T-helper 22 cell (primary cell): ENCODE data around the gene CRTAP.
"Not testable (repeated sequence)": the region's sequence is repeated elsewhere in the genome, so short reads cannot be mapped to it uniquely, and the experiment has no call there.

ENCODE experiments used
- DNase-seq: peaks from one replicate; pipeline ENCODE4 v3.0.0-alpha.2; 2020; ENCODE audit warnings: low read depth

CRTAP gene

GRCh38 chr3:33099701-33100100 lies 14.1 kb upstream of the CRTAP start:
- DNase-seq: no peak

- no peak for DNase-seq
Observed at GRCh38 chr3:33100229-33100628, 13.6 kb upstream of the CRTAP start.

- no peak for DNase-seq
Observed at GRCh38 chr3:33103034-33103433, 10.8 kb upstream of the CRTAP start.

- no peak for DNase-seq
Observed at GRCh38 chr3:33103480-33103879, 10.3 kb upstream of the CRTAP start.

- no peak for DNase-seq
Observed at GRCh38 chr3:33104803-33105202, 9.0 kb upstream of the CRTAP start.

GRCh38 chr3:33105341-33105948 lies 8.4 kb upstream of the CRTAP start:
- no peak for DNase-seq

GRCh38 chr3:33106854-33107253 lies 7.0 kb upstream of the CRTAP start:
- DNase-seq: not testable (repeated sequence)

- no peak for DNase-seq
Observed at GRCh38 chr3:33111581-33111980, 2.2 kb upstream of the CRTAP start.

- no peak for DNase-seq
Observed at GRCh38 chr3:33114622-33115023, 809 bp downstream of the CRTAP start.

GRCh38 chr3:33115024-33115768 lies 1.4 kb downstream of the CRTAP start:
- DNase-seq: no peak

- DNase-seq: no peak
Observed at GRCh38 chr3:33117461-33117860, 3.6 kb downstream of the CRTAP start.

- DNase-seq: no peak
Observed at GRCh38 chr3:33119891-33120290, 6.1 kb downstream of the CRTAP start.

- DNase-seq: no peak
Observed at GRCh38 chr3:33122991-33123390, 9.2 kb downstream of the CRTAP start.

GRCh38 chr3:33124638-33125037 lies 10.8 kb downstream of the CRTAP start:
- no peak for DNase-seq

GRCh38 chr3:33125840-33126239 lies 12.0 kb downstream of the CRTAP start:
- DNase-seq: no peak

GRCh38 chr3:33128706-33129105 lies 14.9 kb downstream of the CRTAP start:
- no peak for DNase-seq

- no peak for DNase-seq
Observed at GRCh38 chr3:33130144-33130543, 16.3 kb downstream of the CRTAP start.

GRCh38 chr3:33131331-33132018 lies 17.7 kb downstream of the CRTAP start:
- no peak for DNase-seq

- DNase-seq: no peak
Observed at GRCh38 chr3:33132019-33132360, 18.2 kb downstream of the CRTAP start.

GRCh38 chr3:33134026-33134625 lies 20.3 kb downstream of the CRTAP start:
- no peak for DNase-seq

- DNase-seq: no peak
Observed at GRCh38 chr3:33137691-33138090, 23.9 kb downstream of the CRTAP start.

GRCh38 chr3:33139006-33139623 lies 25.3 kb downstream of the CRTAP start:
- DNase-seq: not testable (repeated sequence)

- no peak for DNase-seq
Observed at GRCh38 chr3:33139996-33140395, 26.2 kb downstream of the CRTAP start.
